Erythroblast (primary cell): ENCODE results near the gene GATA6.
"Not testable (repeated sequence)": the region's sequence is repeated elsewhere in the genome, so short reads cannot be mapped to it uniquely, and the experiment has no call there.

Source experiments
- DNase-seq, 2 experiments: peaks; one replicate each; lab custom pipeline; 2025; lab: John Stamatoyannopoulos, UW
- GATA1 ChIP-seq: IDR thresholded peaks from 2 replicates; pipeline ENCODE4 v1.6.1; 2011; ENCODE audit warnings: low read depth, mild to moderate bottlenecking, control low read depth, low read length, moderate library complexity
- POLR2A ChIP-seq: IDR thresholded peaks from 2 replicates; pipeline ENCODE4 v1.6.1; 2011; ENCODE audit warnings: mild to moderate bottlenecking, low read length

GATA6 gene

DNA sequence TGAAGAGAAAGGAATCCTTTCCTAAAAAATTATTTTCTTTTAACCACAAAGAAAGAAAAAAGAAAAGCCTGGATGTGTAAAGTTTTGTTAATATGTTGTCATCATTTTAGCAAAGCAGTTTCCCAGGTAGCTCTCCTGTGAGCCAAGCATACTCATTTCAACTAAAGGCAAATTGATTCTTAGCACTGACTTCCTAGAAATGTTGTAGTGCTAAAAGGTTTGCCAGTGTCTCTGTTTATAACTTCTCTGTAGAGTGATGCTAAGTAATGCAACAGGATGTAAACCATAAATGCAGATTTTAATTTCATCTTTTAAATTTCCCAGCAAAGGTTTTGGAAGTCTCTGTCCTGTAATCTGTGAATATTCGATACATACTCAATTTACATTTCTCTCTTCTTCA, 10.2 kb downstream of the GATA6 start:
- TF ChIP-seq POLR2A, result no peak
- no peak for TF ChIP-seq GATA1
- DNase-seq, result no peak

DNA sequence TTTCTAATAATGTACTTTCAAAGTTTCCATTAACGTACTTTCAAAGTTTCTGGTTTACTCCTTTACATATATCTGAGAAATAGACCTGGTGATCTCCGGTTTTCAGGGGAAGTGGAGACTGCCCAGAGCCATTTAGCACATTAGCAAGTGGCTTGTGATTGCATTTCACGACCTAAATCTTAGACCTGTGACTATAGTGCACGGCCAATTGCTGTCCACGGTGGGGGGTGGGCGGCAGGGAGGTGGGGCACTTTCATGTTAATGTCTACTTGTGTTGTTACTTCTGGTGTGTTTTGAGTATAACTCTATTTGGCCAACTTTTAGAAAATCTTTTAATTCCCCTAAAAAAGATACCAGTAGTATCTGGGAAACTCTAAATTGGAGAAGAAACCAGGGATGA, 11.3 kb downstream of the GATA6 start:
- DNase-seq, result no peak

DNA sequence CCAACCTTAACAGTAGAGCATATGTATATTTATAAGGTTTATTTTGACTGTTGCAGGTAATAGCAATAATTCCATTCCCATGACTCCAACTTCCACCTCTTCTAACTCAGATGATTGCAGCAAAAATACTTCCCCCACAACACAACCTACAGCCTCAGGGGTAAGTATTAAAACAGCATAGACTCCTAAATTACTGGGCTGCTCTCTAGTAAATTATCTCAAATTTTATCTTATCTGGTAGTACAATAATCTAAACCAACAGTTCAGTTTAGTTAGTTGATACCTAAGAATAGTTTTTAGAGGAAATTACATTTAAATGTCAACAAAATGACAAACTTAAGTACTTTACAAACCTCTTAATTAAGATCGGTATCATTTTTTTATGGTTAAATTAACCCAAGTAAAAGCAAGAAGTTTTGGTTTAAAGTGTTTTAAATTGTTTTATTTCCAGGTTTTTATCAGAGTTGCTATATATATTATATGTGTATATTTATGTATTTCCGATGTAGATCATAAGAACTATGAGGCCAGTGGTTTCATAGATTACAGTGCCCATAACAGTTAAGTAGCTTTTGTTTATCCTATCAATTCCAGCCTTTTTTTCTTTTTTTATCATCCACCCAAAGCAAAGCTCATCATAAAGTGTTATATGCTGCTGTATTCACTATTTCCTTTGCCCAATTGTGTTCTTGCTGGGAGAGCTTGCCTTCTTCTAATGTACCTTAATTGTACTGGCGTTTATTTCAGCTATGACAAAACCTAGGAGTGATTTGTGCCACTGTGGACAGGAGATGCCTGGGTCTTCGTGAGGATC, 13.7 kb downstream of the GATA6 start:
- TF ChIP-seq POLR2A, result no peak
- TF ChIP-seq GATA1, result no peak
- DNase-seq, result no peak

More for the DNA sequence above, 11.3 kb downstream of the GATA6 start:
- no peak for TF ChIP-seq GATA1
- TF ChIP-seq POLR2A, result no peak

DNA sequence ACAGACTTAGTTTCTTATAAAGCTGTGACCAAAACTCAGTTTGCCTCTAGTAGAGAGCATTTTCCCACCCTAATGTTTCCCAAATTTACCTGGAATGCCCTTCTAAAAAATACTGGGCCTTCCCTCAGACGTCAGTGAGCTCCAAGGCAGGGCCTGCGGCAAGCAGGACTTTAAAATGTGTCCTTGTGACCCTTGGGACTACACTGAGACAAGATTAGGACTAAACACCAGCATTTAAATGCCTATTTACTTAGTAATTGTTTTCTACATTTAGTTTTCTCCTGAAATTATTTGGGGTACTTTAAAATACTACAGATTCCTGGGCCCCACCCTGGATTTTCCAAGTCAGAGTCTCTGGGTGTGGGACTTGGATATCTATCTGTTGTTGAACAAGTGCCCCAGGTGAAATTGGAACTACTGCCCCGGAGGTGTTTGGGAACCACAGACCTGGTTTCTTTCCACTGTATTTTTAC, 14.3 kb downstream of the GATA6 start:
- DNase-seq, result no peak
- TF ChIP-seq GATA1, result no peak
- no peak for TF ChIP-seq POLR2A

DNA sequence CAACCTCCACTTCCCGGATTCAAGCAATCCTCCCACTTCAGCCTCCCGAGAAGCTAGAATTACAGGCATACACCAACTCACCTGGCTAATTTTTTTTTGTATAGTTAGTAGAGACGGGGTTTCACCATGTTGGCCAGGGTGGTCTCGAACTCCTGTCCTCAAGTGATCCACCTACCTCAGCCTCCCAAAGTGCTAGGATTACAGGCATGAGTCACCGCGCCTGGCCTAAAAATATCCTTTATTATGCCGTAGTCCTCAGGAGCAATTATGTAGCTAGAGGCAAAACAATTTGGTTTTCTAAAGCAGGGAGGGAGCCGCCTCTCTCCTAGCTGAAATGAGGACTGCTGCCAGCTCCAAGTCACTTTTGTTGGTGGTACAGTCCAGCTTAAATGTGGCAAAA, 15.2 kb downstream of the GATA6 start:
- not testable (repeated sequence) for DNase-seq

DNA sequence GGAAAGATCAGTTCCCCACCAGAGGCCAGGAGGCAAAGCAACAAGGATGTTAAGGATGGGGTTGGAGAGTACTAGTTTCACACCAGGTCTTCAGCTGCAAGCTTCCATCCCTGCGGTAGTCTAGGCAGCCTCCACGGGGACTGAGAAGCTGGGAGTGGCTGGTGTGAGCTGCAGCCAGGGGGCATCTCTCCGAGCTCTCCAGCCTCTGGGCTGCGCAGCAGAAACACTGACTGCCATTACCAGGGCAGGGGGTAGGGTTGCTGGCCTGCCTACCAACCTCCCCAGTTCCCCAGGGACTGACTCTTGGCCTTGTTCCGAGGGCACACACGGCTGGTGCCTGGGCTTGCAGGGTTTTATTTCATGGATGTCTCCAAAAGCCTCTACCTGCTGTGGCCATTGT, 15.9 kb downstream of the GATA6 start:
- no peak for DNase-seq
- no peak for TF ChIP-seq POLR2A
- TF ChIP-seq GATA1, result no peak

DNA sequence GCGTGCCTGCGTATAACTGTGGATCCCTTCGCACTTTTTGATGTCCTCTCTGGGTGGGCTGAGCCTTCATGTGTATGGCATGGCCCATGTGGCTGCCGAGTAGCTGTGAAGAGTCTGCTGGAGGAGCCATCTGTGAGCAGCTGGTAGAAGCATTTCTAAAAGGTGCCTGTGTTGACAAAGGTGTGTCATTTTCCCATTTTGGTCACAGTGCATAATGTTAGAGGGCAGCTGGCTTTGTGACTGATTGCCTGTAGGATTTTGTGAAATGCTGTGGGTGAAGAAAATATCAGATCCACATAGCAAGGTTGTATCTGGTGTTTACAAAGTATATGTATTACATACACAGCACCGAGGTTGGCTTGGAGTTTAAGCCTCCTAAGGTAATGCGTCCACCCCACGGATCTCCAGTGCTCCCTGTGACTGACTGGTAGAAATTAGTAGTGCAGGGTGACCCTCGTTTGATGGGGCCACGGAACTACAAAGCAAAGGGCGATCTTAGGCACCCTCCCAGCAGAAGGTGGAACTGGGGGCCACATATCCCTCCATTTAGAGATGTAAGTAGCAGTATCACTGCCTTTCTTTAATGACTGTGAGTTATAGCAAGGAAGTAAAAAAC, 16.5 kb downstream of the GATA6 start:
- no peak for DNase-seq
- TF ChIP-seq POLR2A (no peak), GATA1 (no peak)

DNA sequence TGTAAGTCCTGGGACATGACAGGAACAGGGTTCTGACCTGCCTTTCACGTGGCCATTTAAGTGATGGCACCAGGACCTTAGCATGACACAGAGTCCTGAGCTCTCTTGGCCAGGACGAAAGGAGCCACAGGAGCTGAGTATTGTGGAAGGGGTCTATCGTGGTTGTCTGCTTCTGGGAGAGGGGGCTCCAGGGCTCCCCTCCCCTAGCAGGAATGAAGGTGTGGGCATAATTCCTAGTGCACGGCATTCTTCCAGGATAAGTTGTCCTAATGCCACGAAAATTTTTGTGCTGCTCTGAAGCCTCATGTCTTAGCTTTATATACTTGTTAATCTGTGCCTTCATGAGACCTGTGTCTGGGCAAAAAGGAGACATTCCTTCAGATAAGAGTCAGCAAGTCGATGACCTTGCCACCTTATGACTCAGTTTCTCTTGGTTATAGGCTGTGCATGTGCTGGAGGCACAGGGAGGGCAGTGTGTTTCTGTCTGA, 17.1 kb downstream of the GATA6 start:
- DNase-seq, result no peak

DNA sequence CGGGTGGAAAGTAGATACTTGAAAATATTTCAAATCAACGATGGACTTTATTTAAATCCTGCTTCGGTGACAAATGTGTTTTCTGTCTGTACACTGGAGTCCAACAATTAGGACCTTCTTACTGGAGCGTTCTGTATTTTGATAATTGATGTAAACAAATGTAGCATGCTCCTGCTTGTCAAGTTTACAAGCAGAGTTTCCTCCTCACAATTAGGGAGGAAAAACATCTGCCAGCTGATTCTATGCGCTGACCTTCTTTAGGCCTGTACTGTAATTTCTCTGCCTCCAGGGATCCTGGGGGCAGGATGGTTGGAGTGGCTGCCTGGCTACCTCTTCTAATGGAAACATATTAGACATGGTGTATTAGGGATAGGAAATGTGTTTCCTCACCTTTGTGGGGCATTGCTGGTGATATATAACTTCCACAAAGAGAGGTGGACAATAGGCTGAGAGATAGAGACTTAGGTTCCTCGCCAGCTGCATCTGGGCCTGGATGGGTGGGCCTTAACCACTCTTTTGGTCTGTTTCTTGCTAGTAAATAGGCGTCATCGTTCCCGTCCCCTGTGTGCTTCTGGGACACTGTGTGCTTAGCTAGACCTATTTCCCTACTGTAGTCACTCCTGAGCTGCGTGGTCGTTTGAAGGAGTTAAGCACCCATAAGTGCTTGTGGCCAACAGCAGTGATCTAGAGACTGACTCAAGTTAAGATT, 19.3 kb downstream of the GATA6 start:
- TF ChIP-seq POLR2A (no peak), GATA1 (no peak)
- no peak for DNase-seq

More for the DNA sequence above, 17.1 kb downstream of the GATA6 start:
- TF ChIP-seq GATA1 (no peak), POLR2A (no peak)

DNA sequence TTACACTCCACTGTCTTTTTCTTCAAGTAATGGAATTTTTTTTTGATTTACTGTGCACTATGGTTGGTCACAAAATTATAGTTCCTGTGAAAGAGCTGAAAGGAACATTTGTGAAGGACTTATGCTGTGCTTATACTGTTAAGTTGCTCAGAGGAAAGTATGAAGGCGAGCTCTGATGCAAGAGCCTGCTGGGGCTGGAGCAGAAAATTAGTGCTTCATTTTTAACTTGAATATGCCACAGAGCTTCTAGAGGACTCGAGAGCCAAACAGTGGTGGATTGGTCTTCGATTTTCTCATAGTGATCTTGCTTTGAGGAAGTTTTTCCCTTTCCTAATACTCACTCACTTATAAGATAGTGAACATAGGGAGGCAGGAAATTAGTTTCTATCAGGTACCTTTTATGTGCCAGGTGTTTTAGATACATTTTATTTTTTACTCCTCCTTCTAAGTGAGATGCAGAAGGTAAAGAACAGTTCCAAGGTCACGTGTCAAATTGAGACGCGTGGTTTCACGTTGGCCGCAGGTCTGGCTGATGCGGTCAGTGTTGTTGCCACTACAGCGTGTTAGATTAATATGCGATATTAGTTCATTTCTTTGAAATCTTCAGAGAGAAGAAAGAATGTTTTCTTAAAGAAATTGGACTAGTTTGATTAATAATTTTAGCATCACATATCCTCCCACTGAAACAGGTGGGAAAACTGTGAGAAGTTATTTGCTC, 20.2 kb downstream of the GATA6 start:
- TF ChIP-seq GATA1, result no peak
- TF ChIP-seq POLR2A, result no peak
- no peak for DNase-seq

DNA sequence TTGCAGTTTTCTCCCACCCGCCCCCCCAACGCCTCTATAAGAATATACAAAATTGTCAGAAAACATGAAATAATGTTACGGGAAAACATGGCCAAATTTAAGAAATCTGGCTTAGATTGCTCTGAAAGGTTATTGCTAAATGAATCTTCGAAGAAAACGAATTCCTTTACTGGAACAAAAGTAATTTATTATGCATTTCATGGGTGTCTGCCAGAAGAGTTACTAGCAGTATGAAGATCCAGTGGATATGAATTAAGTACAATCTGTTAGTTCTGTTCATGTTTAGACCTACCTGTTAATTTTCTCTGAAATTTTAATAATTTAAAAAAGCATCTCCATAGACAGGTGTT, 21.9 kb downstream of the GATA6 start:
- no peak for TF ChIP-seq POLR2A
- no peak for TF ChIP-seq GATA1
- DNase-seq, result no peak

DNA sequence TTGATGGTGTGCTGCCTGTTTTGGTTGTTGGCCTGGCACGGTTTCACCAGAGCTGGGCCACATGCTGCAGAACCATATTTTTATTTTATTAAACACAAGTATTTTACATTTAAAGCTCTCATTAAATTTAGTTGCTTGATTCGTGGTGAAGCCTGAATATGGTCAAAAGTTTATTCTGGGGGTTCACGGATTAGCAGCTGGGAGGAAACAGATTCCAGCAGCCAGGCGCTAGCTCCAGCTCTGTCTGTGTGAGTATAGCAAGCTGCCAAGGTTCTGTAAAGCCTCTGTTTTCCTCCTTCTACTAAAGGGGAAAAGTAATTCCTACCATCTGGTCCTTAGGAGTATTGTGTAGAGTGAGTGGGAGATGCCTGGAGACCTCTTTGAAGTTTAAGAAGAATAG, 22.5 kb downstream of the GATA6 start:
- no peak for TF ChIP-seq GATA1
- TF ChIP-seq POLR2A, result no peak
- DNase-seq, result no peak

DNA sequence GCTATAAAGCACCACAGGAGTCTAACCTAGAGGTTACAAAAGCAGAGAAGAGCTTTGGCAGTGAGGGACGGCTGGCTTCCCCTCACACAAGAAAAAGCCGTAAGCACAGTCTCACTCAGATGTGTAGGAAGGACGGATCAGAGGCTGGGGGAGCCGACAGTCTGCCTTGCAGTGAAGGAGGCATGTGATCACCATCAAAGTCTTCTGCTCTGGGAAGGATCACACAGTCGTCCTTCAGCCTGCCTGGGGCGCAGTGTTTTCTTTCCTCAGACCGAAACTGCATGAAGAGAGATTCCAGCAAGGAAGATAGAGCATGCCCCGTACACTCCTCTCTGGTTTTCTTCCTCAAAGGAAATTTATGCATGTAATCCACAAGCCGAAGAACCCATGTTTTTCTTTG, 24.1 kb downstream of the GATA6 start:
- TF ChIP-seq GATA1 (no peak), POLR2A (no peak)
- DNase-seq, result no peak
